Ascending aorta (tissue), 2 donors: ENCODE measurements around the gene STRN3. TPM values are rescaled to one million over a fixed set of nuclear protein-coding genes. Genes with fewer than 3 reads are reported as not detected.

Source experiments
- DNase-seq, 2 donors: peaks; one replicate each; pipeline ENCODE4 v3.0.0-alpha.2; 2019; ENCODE audit warnings: low spot score in 2 of 2
- H3K27ac ChIP-seq, 2 donors: fragments of 200-600 bp; sonication (generic); one replicate each; pipeline ENCODE4 v1.5.1; 2016 to 2017; ENCODE audit warnings: mild to moderate bottlenecking in 1 of 2
- H3K27me3 ChIP-seq: fragments of 200-600 bp; sonication (generic); one replicate; pipeline ENCODE4 v1.5.1; 2017
- H3K36me3 ChIP-seq, 2 donors: fragments of 200-600 bp; sonication (generic); one replicate each; pipeline ENCODE4 v1.5.1; 2016
- H3K4me1 ChIP-seq, 2 donors: fragments of 200-600 bp; sonication (generic); one replicate each; pipeline ENCODE4 v1.5.1; 2016 to 2017; ENCODE audit warnings: mild to moderate bottlenecking in 1 of 2
- H3K4me3 ChIP-seq, 2 donors: fragments of 200-600 bp; sonication (generic); one replicate each; pipeline ENCODE4 v1.5.1; 2016 to 2017; ENCODE audit warnings: mild to moderate bottlenecking in 1 of 2
- H3K9me3 ChIP-seq, 2 donors: fragments of 200-600 bp; sonication (generic); one replicate each; pipeline ENCODE4 v1.5.1; 2016
- CTCF ChIP-seq, 3 experiments: fragments of 200-600 bp in 2 of 3; fragments of 450-650 bp in 1 of 3; sonication (generic) in 2 of 3; IDR thresholded peaks; one replicate each; pipeline ENCODE4 v1.5.1; 2016 to 2019; ENCODE audit warnings: antibody characterized with exemption in 3 of 3, mild to moderate bottlenecking in 1 of 3, moderate library complexity in 1 of 3
- intact Hi-C: fragments of 100-400 bp; cut with DNase I; formaldehyde crosslinking; loops from one replicate; pipeline ENCODE4 v1.15.1; 2023
- total RNA-seq: library from RNA; depleted of rRNA; stranded (reverse); fragments of >200 nt; gene quantifications from one replicate; pipeline ENCODE4 v1.1.0, GENCODE V29; 2016

Gene STRN3
- total RNA-seq, 1 donor from 2014 or later: 38.5 TPM

- TF ChIP-seq CTCF (IDR thresholded peaks at IDR 0.05): no peak
- peaks cover 8 to 19% of the 10 kb centered on the region in 2 donors for H3K36me3 ChIP-seq
- intact Hi-C loops: no loop called here
Observed at GRCh38 chr14:31003284-31003683, 22.9 kb downstream of the STRN3 start.

GRCh38 chr14:31001339-31001658 is 24.9 kb downstream of the STRN3 start:
- peaks cover 0 to 2% of the 10 kb centered on the region in 2 donors for H3K4me1 ChIP-seq
- no peak overlapping the region for H3K4me3 ChIP-seq
- intact Hi-C loops: no loop called here
- no peak for TF ChIP-seq CTCF (IDR thresholded peaks at IDR 0.05)
- H3K9me3 ChIP-seq: peaks cover 0 to 21% of the 10 kb centered on the region in 2 donors
- DNase-seq: no peak
- no peaks in the 10 kb centered on the region for H3K27me3 ChIP-seq
- peaks cover 8 to 22% of the 10 kb centered on the region in 2 donors for H3K36me3 ChIP-seq
- H3K27ac ChIP-seq: no peak overlapping the region

More at GRCh38 chr14:31003284-31003683, 22.9 kb downstream of the STRN3 start:
- Histone ChIP-seq H3K27ac (no peak overlapping the region), H3K4me1 (peaks cover 0 to 2% of the 10 kb centered on the region in 2 donors), H3K4me3 (no peak overlapping the region), H3K27me3 (no peaks in the 10 kb centered on the region), H3K9me3 (peaks cover 0 to 15% of the 10 kb centered on the region in 2 donors)
- no peak for DNase-seq

GRCh38 chr14:31000629-31001338 is 25.4 kb downstream of the STRN3 start:
- DNase-seq: no peak
- H3K27me3 ChIP-seq: no peaks in the 10 kb centered on the region
- peaks cover 8 to 19% of the 10 kb centered on the region in 2 donors for H3K36me3 ChIP-seq
- H3K27ac ChIP-seq: no peak overlapping the region
- H3K9me3 ChIP-seq: peaks cover 0 to 21% of the 10 kb centered on the region in 2 donors
- intact Hi-C loops: no loop called here
- H3K4me3 ChIP-seq: no peak overlapping the region
- peaks cover 0 to 5% of the 10 kb centered on the region in 2 donors for H3K4me1 ChIP-seq
- TF ChIP-seq CTCF (IDR thresholded peaks at IDR 0.05): no peak

DNA sequence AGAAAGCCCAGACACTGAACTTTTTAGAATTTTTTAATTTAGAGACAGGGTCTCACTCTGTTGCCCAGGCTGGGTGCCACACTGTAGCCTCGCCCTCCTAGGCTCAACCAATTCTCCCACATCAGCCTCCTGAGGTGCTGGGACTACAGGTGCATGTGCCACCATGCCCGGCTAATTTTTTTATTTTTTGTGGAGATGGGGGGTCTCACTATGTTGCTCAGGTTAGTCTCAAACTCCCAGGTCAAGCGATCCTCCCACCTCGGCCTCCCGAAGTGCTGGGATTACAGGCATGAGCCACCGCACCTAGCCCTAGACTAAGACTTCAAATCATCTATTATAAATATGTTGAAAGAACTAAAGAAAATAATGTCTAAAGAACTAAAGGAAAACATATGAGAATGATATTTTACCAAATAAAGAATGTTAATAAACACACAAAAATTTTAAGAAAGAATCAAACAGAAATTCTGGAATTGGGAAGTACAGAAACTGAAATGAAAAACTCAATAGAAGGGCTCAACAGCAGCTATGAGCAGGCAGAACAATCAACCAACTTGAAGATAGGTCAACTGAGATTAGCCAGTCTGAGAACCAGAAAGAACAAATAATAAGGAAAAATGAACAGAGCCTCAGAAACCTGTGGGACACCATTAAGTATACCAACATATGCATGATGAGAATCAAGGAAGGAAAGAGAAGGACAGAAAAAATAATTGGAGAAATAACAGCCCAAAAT is 27.0 kb downstream of the STRN3 start:
- peaks cover 0 to 18% of the 10 kb centered on the region in 2 donors for H3K4me1 ChIP-seq
- no peak for DNase-seq
- no peak for TF ChIP-seq CTCF (IDR thresholded peaks at IDR 0.05)
- no peaks in the 10 kb centered on the region for H3K27me3 ChIP-seq
- peaks cover 0 to 21% of the 10 kb centered on the region in 2 donors for H3K9me3 ChIP-seq
- no peak overlapping the region for H3K4me3 ChIP-seq
- no peak overlapping the region for H3K27ac ChIP-seq
- peaks cover 6 to 19% of the 10 kb centered on the region in 2 donors for H3K36me3 ChIP-seq
- intact Hi-C loops: no loop called here

DNA sequence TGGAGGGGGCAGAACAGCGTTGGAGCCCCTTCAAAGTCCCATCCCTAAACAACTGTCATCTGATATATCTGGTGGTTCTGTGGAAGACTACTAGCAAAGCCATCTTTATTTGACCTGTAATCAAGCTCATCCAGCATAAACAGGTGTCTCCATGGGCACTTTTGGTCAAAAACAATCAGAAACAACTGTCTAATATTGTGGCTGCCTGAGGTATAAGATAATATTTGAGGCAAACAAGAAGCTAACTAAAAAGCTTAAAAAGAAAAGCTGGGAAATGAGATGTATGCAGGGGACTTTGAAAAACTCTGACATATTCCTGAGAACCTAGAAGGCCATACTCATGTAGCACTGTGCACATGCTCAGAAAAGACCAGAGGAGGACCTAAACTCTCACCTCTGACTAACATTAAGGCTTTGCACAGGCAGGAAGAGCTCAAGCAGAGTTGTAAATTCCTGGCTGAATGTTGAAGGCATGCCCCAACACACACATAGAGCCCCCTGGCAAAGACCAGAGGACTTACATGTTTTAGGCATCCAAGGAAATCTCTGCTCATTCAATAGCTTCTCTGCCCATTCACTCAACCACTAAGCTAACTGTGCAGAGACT is 28.0 kb downstream of the STRN3 start:
- Histone ChIP-seq H3K4me1 (peaks cover 0 to 18% of the 10 kb centered on the region in 2 donors), H3K27ac (no peak overlapping the region), H3K9me3 (peaks cover 0 to 21% of the 10 kb centered on the region in 2 donors), H3K4me3 (no peak overlapping the region), H3K36me3 (peaks cover 3 to 19% of the 10 kb centered on the region in 2 donors), H3K27me3 (no peaks in the 10 kb centered on the region)
- intact Hi-C loops: no loop called here
- TF ChIP-seq CTCF (IDR thresholded peaks at IDR 0.05): no peak
- DNase-seq: no peak
